C4-2B (cell line): Measurements from ENCODE around the gene PREP.
A peak's percentile ranks its signal among the peaks of the same experiment; 100 is the strongest.

Experiments
- H3K27ac ChIP-seq: fragments of 450-650 bp; 2 replicates; pipeline ENCODE4 v1.5.1; 2017
- ZFX ChIP-seq: fragments of 450-650 bp; IDR thresholded peaks from 2 replicates; pipeline ENCODE4 v1.6.1; 2017
- TF ChIP-seq, protein P1 (sequence below): fragments of 450-650 bp; conservative IDR thresholded peaks from 2 replicates; pipeline ENCODE4 v1.5.1; 2017; ENCODE audit warnings: mild to moderate bottlenecking

PREP gene

DNA sequence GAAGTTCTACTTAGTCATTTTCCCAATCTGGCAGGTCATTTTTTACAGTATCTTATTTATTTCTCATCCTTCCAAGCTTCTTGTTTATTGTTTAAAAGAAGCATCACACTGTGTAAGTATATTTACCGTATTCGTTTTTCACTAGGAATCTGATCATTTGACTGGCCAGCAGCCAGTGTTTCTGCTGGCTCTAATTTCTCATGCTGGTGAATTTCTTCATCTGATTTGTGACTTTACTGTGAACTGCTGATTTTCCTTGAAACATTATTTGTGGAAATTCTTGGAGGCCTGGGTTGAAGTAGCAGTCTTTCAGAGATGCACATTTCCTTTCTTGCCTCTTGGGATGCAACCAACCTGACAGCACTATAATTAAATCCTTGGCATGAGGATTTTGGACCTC is 65.9 kb downstream of the PREP start:
- no peak for TF ChIP-seq ZFX
- TF ChIP-seq, protein P1, sequence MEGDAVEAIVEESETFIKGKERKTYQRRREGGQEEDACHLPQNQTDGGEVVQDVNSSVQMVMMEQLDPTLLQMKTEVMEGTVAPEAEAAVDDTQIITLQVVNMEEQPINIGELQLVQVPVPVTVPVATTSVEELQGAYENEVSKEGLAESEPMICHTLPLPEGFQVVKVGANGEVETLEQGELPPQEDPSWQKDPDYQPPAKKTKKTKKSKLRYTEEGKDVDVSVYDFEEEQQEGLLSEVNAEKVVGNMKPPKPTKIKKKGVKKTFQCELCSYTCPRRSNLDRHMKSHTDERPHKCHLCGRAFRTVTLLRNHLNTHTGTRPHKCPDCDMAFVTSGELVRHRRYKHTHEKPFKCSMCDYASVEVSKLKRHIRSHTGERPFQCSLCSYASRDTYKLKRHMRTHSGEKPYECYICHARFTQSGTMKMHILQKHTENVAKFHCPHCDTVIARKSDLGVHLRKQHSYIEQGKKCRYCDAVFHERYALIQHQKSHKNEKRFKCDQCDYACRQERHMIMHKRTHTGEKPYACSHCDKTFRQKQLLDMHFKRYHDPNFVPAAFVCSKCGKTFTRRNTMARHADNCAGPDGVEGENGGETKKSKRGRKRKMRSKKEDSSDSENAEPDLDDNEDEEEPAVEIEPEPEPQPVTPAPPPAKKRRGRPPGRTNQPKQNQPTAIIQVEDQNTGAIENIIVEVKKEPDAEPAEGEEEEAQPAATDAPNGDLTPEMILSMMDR, result no peak
- H3K27ac ChIP-seq, result no peak overlapping the region

DNA sequence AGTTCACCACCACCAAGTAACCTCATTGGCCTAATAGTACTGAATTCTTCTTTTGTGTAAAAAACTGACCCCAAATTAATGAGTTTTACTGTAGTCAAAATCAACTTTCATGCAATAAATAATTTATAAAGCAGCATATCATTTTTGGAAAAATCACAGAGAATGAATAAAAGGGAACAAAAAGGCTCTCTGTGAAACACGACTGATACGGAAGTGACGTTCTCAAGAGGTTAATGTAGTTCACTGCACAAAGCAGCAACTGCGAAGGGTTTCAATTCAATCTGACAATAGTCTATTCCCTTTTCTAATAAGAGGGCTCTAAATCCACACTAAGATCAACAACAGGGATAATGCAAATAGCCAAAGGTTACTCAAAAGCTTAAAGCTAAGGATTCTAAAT is 70.3 kb downstream of the PREP start:
- TF ChIP-seq ZFX, result no peak
- TF ChIP-seq, protein P1, result no peak
- H3K27ac ChIP-seq, result no peak overlapping the region

DNA sequence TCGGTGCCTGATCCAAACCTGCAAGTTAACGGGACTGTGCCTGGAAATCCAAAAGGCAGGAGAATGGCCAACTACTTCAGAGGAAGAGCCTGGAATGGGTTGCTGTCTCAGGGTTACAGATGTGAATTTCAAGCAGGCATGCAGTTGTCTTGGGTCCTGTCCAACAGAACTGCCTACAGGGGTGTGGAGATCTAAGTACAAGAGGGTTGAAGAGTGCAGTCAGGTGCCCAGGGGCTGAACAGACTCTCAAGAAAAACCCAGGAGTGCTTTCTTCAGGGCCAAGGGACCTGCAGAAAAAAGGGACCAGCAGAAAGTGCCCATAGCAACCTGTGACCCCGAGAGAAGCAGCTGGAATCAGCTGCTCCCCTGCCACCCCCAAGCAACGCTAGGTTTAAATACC is 71.0 kb downstream of the PREP start:
- no peak overlapping the region for H3K27ac ChIP-seq
- TF ChIP-seq, protein P1, result no peak
- no peak for TF ChIP-seq ZFX

DNA sequence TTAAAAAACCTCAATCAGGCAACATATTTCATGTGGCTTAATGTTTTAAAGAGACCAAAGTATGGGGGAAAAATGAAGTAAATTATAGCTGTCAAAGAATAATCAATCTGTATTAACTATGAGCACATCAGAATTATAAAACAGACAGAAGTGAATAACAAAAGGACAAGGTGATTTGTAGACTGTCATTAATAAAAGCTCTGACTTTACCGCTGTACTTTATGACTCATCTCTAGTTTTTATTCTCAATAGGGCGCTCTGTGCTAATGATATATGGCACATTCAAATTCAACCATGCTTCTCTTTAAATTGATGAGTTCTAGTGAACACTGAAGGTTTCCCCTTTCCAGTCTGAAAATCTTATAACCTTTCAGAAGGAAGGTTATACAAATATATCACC is 72.0 kb downstream of the PREP start:
- TF ChIP-seq, protein P1, result no peak
- no peak for TF ChIP-seq ZFX
- no peak overlapping the region for H3K27ac ChIP-seq

DNA sequence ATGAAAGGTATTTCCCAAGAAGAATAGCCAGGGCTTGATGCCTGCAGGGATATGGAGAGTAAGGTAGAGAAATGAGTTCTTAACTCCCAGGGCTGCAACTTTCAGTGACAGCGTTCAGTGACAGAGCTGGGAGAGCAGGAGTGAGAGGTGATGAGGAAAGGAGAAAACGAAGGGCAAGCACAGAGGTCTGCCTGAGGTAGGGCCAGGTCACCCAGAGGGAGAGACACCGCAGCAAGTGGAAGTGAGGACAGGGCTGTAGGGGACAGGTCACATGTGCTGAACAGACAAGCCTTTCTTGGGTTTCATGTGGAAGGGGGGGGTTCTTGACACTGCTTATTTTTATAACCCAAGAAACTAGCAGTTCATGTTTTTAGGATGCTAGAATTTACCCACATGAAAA is 72.5 kb downstream of the PREP start:
- no peak for TF ChIP-seq ZFX
- TF ChIP-seq, protein P1, result no peak
- no peak overlapping the region for H3K27ac ChIP-seq

DNA sequence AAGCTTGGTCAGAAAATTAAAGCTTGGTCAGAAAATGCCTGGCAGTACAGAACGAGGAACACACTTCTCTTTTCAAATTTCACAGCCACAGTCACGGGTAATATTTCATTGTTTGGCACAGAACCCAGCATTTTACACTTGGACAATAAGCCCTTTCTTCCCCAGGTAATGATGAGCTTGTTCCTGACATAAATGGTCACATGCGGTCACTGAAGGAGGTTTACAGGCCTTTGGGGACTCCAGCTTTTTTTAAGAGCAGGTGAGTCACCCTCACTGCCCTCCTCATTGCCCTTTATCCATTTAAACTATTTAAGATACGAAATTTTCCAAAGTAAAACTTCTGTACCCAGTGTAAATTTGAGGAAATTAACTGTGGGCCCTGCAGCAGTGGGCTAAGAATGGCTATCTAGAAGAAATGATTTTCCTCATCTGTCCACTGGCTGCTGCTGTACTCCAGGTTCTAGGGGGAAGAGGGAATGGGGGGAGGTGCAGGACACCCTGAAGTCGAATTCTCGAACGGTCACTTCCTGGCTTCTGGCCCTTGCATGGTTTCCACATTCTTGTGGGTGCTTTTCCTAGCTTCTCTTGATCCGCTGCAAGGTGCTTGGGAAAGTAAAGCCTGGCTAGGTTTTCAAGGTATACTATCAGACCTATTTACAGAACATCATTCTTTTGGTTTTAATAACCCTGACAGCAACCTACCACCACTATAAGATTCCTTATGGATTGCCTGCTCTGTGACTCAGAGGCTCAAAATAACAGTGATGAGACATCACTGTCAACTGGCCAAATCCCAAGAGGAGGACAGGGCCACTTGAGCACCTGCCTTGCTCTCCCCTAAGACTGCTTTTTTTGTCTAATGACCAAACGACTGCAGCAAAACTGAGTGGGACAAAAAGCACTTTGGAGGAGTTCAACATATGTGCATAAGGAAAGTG is 75.8 kb downstream of the PREP start:
- TF ChIP-seq, protein P1, result no peak
- no peak for TF ChIP-seq ZFX
- peak overlapping the region; percentile 47 for H3K27ac ChIP-seq

DNA sequence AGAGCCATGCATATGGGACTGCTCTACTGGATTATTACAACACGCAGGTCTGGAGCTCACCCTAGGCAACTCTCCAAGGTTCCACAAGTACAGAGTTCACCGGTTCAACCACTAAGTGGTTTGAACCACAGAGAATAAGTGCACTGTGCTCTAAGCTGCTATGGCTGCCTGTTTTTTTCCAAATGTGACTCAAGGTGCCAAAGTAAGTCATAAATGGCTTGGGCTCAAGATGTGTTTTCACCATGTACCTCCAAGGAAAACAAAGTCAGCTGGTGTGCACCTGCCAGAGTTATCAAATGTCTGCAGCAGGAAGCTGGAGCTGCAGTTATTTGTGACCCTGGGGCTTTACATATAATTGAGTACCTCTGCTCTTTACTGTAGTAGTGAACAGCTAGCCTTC is 76.7 kb downstream of the PREP start:
- H3K27ac ChIP-seq, result peak overlapping the region; percentile 47; the same call in 1 of the 2 replicates
- TF ChIP-seq, protein P1, result no peak
- no peak for TF ChIP-seq ZFX
